HG02759 (cell line): ENCODE results near the gene SOX30.

ENCODE experiments used
- ATAC-seq: cut with Tn5 transposase; IDR thresholded peaks from one replicate; pipeline ENCODE4 v1.9.1; 2021; ENCODE audit warnings: mild to moderate bottlenecking, moderate library complexity; ENCODE audit not compliant: unreplicated experiment

The SOX30 gene

DNA sequence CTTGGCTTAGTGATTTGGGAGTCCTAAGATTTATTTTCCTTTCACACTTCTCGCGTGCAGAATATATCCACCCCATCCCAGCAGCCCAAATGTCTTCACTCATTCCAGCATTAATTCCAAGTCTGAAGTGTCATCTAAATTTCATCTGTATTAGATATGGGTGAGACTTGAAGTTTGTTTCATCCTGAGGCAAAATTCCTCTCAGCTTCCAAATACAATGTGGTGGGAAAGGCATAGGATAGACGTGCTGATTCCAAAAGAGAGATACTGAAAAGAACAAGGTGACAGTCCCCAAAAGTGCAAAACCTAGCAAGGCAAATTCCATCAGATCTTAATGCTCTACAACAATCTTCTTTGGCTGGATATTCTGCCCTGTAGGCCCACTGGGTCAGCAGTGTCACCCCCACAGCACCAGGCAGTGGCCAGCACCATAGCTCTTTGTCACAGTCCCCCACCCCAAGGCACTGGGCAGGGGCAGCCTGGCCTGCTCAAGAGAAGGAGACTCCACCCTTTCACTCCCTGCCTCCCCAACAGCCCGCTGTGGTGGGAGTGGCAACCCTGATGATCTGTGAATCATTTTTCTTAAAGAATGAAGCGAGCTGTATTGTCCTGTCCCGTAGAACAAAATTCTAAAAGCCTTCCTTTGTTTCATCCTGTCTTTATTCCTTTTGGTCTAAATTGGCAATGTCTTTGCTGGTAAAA, 74.0 kb downstream of the SOX30 start:
- no peak for ATAC-seq

DNA sequence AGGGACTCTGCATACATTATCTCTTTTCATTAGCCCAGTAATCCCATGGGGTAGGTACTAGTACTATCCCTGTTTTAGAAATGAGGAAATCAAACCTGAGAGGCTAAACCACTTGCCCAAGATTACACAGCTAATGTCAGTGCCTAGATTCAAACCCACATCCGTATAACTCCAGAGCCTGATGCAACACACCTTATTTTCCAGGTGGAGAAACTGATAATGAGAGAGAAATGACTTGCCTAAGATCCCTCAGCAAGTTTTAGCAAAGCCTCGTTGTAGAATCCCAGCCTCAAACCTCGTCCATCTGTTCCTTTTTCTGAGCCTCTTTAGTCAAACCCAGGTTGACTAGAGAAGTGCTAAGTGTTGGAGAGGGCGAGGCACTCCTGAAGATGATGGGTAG, 75.6 kb downstream of the SOX30 start:
- ATAC-seq: no peak
